PC-3 (cell line): Measurements from ENCODE around the gene ABCA2.

Experiments used
- EZH2 ChIP-seq: fragments of 300-600 bp; sonication (generic); IDR thresholded peaks from one replicate; pipeline ENCODE4 v1.6.1; 2017; ENCODE audit warnings: antibody characterized with exemption, mild to moderate bottlenecking, low read length; ENCODE audit not compliant: unreplicated experiment
- EZH2phosphoT487 ChIP-seq: fragments of 300-600 bp; sonication (generic); IDR thresholded peaks from 2 replicates; pipeline ENCODE4 v1.6.1; 2018; ENCODE audit warnings: mild to moderate bottlenecking, antibody characterized with exemption, low read length, borderline replicate concordance
- TF ChIP-seq, protein P1 (sequence below): fragments of 300-600 bp; sonication (generic); conservative IDR thresholded peaks from 2 replicates; pipeline ENCODE4 v1.5.1; 2017; ENCODE audit warnings: antibody characterized with exemption, low read depth, mild to moderate bottlenecking, low read length

DNA sequence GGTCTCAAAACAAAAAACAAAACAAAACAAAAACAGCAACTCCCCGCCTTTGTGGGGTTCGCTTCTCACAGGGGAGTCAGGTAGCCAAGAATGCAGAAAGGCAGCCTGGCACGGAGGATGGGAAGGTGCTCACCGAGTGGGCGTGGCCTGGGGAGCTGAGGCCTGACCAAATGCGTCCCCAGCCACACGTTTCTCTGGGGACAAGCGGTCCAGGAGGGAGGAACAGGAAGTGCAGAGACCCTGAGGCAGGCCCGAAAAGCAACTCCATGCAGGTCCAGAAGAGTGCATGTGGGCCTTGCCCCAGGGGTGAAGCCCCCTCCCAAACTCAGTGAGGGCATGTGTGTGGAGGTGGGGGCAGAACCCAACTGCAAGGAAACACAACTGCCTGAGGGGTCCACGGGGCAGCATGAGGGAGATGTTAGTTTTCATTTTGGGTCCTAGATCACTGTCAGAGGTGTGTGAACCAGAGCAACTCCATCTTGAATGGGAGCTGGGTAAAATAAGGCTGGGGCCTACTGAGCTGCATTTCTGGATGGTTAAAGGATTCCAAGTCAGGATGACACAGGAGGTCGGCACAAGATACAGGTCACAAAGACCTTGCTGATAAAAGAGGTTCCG is 46.7 kb upstream of the ABCA2 start:
- TF ChIP-seq, protein P1, sequence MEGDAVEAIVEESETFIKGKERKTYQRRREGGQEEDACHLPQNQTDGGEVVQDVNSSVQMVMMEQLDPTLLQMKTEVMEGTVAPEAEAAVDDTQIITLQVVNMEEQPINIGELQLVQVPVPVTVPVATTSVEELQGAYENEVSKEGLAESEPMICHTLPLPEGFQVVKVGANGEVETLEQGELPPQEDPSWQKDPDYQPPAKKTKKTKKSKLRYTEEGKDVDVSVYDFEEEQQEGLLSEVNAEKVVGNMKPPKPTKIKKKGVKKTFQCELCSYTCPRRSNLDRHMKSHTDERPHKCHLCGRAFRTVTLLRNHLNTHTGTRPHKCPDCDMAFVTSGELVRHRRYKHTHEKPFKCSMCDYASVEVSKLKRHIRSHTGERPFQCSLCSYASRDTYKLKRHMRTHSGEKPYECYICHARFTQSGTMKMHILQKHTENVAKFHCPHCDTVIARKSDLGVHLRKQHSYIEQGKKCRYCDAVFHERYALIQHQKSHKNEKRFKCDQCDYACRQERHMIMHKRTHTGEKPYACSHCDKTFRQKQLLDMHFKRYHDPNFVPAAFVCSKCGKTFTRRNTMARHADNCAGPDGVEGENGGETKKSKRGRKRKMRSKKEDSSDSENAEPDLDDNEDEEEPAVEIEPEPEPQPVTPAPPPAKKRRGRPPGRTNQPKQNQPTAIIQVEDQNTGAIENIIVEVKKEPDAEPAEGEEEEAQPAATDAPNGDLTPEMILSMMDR = no peak
- TF ChIP-seq EZH2 (no peak), EZH2phosphoT487 (no peak)
